ENCODE data around the gene SYTL1. TPM values are rescaled to one million over a fixed set of nuclear protein-coding genes. Genes with fewer than 3 reads are reported as not detected.

The SYTL1 gene
- total and polyA plus RNA-seq, 9 of the 15 experiments (the other 6 are each of a cell fraction or from before 2014, with no cell fraction given): 0.04 to 9.3 (median 1.7) TPM

DNA sequence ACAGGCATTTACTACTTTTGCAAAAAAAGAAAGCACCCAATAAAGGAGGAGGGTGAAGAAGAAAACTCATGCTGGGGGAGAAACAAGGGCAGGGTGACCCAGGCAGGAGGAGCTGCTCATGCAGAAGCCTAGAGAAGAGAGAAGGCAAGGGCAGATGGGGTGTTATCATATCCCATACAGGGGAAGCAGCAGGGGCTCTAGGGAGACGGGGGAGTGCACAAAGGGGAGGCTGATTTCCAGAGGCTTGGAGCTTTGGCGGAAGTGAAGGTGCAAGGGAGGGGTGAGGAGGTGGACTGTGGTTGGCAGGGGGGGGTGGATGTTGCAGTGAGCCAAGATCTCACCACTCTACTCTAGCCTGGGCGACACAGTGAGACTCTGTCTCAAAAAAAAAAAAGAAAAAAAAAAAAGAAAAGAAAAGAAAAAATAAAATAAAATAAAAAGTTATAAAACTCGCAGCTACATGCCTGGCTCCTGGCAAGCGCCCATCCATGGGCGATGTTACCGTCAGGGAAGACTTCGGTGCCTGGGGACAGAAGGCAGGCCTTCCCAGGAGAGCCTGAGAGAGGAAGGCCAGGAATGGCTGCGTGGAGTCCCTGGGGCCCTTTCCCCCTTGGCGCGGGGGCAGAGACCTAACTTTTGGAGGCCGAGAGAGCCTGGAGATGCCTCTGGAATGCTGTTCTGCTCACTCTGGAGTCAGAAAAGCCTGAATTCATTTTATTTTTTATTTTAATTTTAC, 36.1 kb downstream of the SYTL1 start (continued):
- no peak for TF ChIP-seq TFAP4 (CRISPR knock-in tag; IDR thresholded peaks at IDR 0.05; ENCODE audit: borderline replicate concordance)
- TF ChIP-seq, protein P1, sequence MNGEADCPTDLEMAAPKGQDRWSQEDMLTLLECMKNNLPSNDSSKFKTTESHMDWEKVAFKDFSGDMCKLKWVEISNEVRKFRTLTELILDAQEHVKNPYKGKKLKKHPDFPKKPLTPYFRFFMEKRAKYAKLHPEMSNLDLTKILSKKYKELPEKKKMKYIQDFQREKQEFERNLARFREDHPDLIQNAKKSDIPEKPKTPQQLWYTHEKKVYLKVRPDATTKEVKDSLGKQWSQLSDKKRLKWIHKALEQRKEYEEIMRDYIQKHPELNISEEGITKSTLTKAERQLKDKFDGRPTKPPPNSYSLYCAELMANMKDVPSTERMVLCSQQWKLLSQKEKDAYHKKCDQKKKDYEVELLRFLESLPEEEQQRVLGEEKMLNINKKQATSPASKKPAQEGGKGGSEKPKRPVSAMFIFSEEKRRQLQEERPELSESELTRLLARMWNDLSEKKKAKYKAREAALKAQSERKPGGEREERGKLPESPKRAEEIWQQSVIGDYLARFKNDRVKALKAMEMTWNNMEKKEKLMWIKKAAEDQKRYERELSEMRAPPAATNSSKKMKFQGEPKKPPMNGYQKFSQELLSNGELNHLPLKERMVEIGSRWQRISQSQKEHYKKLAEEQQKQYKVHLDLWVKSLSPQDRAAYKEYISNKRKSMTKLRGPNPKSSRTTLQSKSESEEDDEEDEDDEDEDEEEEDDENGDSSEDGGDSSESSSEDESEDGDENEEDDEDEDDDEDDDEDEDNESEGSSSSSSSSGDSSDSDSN (IDR thresholded peaks at IDR 0.05; ENCODE audit: borderline replicate concordance in 1 of 2, low read depth in 2 of 2, low read length in 2 of 2): peak in 1 of 2 experiments; percentile 58; a peak in 1 of 4 replicates
- TF ChIP-seq HSF4 (CRISPR knock-in tag; IDR thresholded peaks at IDR 0.05; ENCODE audit: borderline replicate concordance): no peak
- no peak for TF ChIP-seq THRA (IDR thresholded peaks at IDR 0.05)
- TF ChIP-seq CTBP1 (IDR thresholded peaks at IDR 0.05; ENCODE audit: borderline replicate concordance): no peak
- no peak for TF ChIP-seq ATF7 (IDR thresholded peaks at IDR 0.05)
- peak; percentile 86 for TF ChIP-seq VEZF1 (CRISPR knock-in tag; IDR thresholded peaks at IDR 0.05)
- TF ChIP-seq, protein P2, sequence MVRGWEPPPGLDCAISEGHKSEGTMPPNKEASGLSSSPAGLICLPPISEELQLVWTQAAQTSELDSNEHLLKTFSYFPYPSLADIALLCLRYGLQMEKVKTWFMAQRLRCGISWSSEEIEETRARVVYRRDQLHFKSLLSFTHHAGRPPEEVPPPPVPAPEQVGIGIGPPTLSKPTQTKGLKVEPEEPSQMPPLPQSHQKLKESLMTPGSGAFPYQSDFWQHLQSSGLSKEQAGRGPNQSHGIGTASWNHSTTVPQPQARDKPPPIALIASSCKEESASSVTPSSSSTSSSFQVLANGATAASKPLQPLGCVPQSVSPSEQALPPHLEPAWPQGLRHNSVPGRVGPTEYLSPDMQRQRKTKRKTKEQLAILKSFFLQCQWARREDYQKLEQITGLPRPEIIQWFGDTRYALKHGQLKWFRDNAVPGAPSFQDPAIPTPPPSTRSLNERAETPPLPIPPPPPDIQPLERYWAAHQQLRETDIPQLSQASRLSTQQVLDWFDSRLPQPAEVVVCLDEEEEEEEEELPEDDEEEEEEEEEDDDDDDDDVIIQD (CRISPR knock-in tag; IDR thresholded peaks at IDR 0.05): no peak

Data from K562 (cell line).